Measurements from ENCODE around the gene WNT3A.
"Not testable (repeated sequence)": the region's sequence is repeated elsewhere in the genome, so short reads cannot be mapped to it uniquely, and the experiment has no call there.

The WNT3A gene

GRCh38 chr1:228011721-228012311 is 5.0 kb downstream of the WNT3A start:
- DNase-seq: no peak

- DNase-seq: no peak
Measured at GRCh38 chr1:228012555-228012954, 5.8 kb downstream of the WNT3A start.

- no peak for DNase-seq
Measured at GRCh38 chr1:228013131-228013934, 6.5 kb downstream of the WNT3A start.

GRCh38 chr1:228013935-228014930 is 7.4 kb downstream of the WNT3A start:
- DNase-seq: no peak

- no peak for DNase-seq
Measured at GRCh38 chr1:228015276-228016180, 8.7 kb downstream of the WNT3A start.

- no peak for DNase-seq
Measured at GRCh38 chr1:228016181-228016510, 9.3 kb downstream of the WNT3A start.

GRCh38 chr1:228016653-228017355 is 10.0 kb downstream of the WNT3A start:
- no peak for DNase-seq

GRCh38 chr1:228017356-228018124 is 10.7 kb downstream of the WNT3A start:
- DNase-seq: no peak

GRCh38 chr1:228018125-228018398 is 11.3 kb downstream of the WNT3A start:
- DNase-seq: no peak

- no peak for DNase-seq
Measured at GRCh38 chr1:228018961-228019721, 12.3 kb downstream of the WNT3A start.

- not testable (repeated sequence) for DNase-seq
Measured at GRCh38 chr1:228019722-228020083, 12.9 kb downstream of the WNT3A start.

GRCh38 chr1:228020686-228021354 is 14.0 kb downstream of the WNT3A start:
- no peak for DNase-seq

GRCh38 chr1:228021355-228022030 is 14.7 kb downstream of the WNT3A start:
- no peak for DNase-seq

- DNase-seq: no peak
Measured at GRCh38 chr1:228022571-228023293, 15.9 kb downstream of the WNT3A start.

GRCh38 chr1:228023294-228023639 is 16.5 kb downstream of the WNT3A start:
- DNase-seq: no peak

- DNase-seq: no peak
Measured at GRCh38 chr1:228029281-228029680, 22.5 kb downstream of the WNT3A start.

- DNase-seq: no peak
Measured at GRCh38 chr1:228030451-228031201, 23.8 kb downstream of the WNT3A start.
